H9 (cell line): ENCODE data around the gene BCL11B. TPM values are rescaled to one million over a fixed set of nuclear protein-coding genes. Genes with fewer than 3 reads are reported as not detected.
A peak's percentile ranks its signal among the peaks of the same experiment; 100 is the strongest.

ENCODE experiments used
- DNase-seq: peaks from one replicate; pipeline ENCODE4 v3.0.0-alpha.2; 2017
- H2AFZ ChIP-seq: one replicate; pipeline ENCODE4 v1.6.1; 2013; ENCODE audit warnings: mild to moderate bottlenecking, low read length, control low read depth, moderate library complexity
- H2AK5ac ChIP-seq: 2 replicates; pipeline ENCODE4 v1.6.1; 2013; ENCODE audit warnings: low read length, control low read depth, mixed read lengths; ENCODE audit not compliant: insufficient read length
- H2BK120ac ChIP-seq: one replicate; pipeline ENCODE4 v1.6.1; 2013; ENCODE audit warnings: low read depth, mild to moderate bottlenecking, low read length, control low read depth, inconsistent platforms; ENCODE audit not compliant: poor library complexity, severe bottlenecking
- H2BK12ac ChIP-seq: 2 replicates; pipeline ENCODE4 v1.6.1; 2013; ENCODE audit warnings: low read length, control low read depth, mixed read lengths, low read depth; ENCODE audit not compliant: insufficient read length
- H2BK15ac ChIP-seq: 2 replicates; pipeline ENCODE4 v1.6.1; 2013; ENCODE audit warnings: low read depth, low read length, control low read depth
- H2BK20ac ChIP-seq: one replicate; pipeline ENCODE4 v1.6.1; 2013; ENCODE audit warnings: low read depth, mild to moderate bottlenecking, low read length, control low read depth, inconsistent platforms; ENCODE audit not compliant: poor library complexity, severe bottlenecking
- H2BK5ac ChIP-seq: 2 replicates; pipeline ENCODE4 v1.6.1; 2013; ENCODE audit warnings: low read length, control low read depth, mixed read lengths; ENCODE audit not compliant: insufficient read length
- H3K14ac ChIP-seq: 2 replicates; pipeline ENCODE4 v1.6.1; 2013; ENCODE audit warnings: low read length, control low read depth; ENCODE audit not compliant: insufficient read depth
- H3K18ac ChIP-seq: 2 replicates; pipeline ENCODE4 v1.6.1; 2013; ENCODE audit warnings: low read depth, mild to moderate bottlenecking, mixed read lengths, low read length, control low read depth; ENCODE audit not compliant: insufficient read length
- H3K23ac ChIP-seq: 2 replicates; pipeline ENCODE4 v1.6.1; 2013; ENCODE audit warnings: low read length, control low read depth, mixed read lengths, low read depth; ENCODE audit not compliant: insufficient read length
- H3K23me2 ChIP-seq: 2 replicates; pipeline ENCODE4 v1.6.1; 2013; ENCODE audit warnings: low read depth, mild to moderate bottlenecking, mixed read lengths, low read length, control low read depth; ENCODE audit not compliant: insufficient read length, poor library complexity, severe bottlenecking
- H3K27ac ChIP-seq: 2 replicates; pipeline ENCODE4 v1.5.1; 2013; ENCODE audit warnings: low read length, control low read depth, mixed read lengths, low read depth; ENCODE audit not compliant: insufficient read length
- H3K27me3 ChIP-seq: 2 replicates; pipeline ENCODE4 v1.6.1; 2013; ENCODE audit warnings: low read length, control low read depth, inconsistent platforms; ENCODE audit not compliant: insufficient read depth
- H3K4ac ChIP-seq: 2 replicates; pipeline ENCODE4 v1.6.1; 2013; ENCODE audit warnings: low read depth, mild to moderate bottlenecking, control low read depth, inconsistent platforms, low read length, moderate library complexity
- H3K4me1 ChIP-seq: 2 replicates; pipeline ENCODE4 v1.6.1; 2013; ENCODE audit warnings: low read length, control low read depth, inconsistent platforms; ENCODE audit not compliant: insufficient read depth
- H3K4me2 ChIP-seq: 2 replicates; pipeline ENCODE4 v1.6.1; 2013; ENCODE audit warnings: low read length, control low read depth, mixed read lengths; ENCODE audit not compliant: insufficient read length, insufficient read depth
- H3K56ac ChIP-seq: 2 replicates; pipeline ENCODE4 v1.6.1; 2013; ENCODE audit warnings: low read depth, mild to moderate bottlenecking, mixed read lengths, low read length, control low read depth; ENCODE audit not compliant: insufficient read length
- H3K79me1 ChIP-seq: 2 replicates; pipeline ENCODE4 v1.6.1; 2013; ENCODE audit warnings: low read depth, mild to moderate bottlenecking, moderate library complexity, low read length, control low read depth, inconsistent platforms; ENCODE audit not compliant: insufficient read depth, poor library complexity, severe bottlenecking
- H3K79me2 ChIP-seq: 2 replicates; pipeline ENCODE4 v1.6.1; 2013; ENCODE audit warnings: low read length, control low read depth, inconsistent platforms; ENCODE audit not compliant: insufficient read depth
- H3K9ac ChIP-seq: 2 replicates; pipeline ENCODE4 v1.6.1; 2013; ENCODE audit warnings: low read length, control low read depth, mixed read lengths; ENCODE audit not compliant: insufficient read length; ENCODE audit errors: extremely low read depth
- H3K9me3 ChIP-seq: one replicate; pipeline ENCODE4 v1.6.1; 2013; ENCODE audit warnings: low read depth, low read length, inconsistent platforms; ENCODE audit not compliant: control insufficient read depth
- H3T11ph ChIP-seq: one replicate; pipeline ENCODE4 v1.6.1; 2013; ENCODE audit warnings: mild to moderate bottlenecking, low read length, control low read depth, inconsistent platforms
- H4K20me1 ChIP-seq: one replicate; pipeline ENCODE4 v1.6.1; 2013; ENCODE audit not compliant: control insufficient read depth, insufficient read length, insufficient read depth
- H4K5ac ChIP-seq: 2 replicates; pipeline ENCODE4 v1.6.1; 2013; ENCODE audit warnings: low read depth, mild to moderate bottlenecking, mixed read lengths, low read length, control low read depth; ENCODE audit not compliant: insufficient read length
- H4K8ac ChIP-seq: replicated peaks from 2 replicates; pipeline ENCODE4 v1.6.1; 2013; ENCODE audit warnings: low read length, control low read depth, mixed read lengths, low read depth; ENCODE audit not compliant: insufficient read length
- H4K91ac ChIP-seq: 2 replicates; pipeline ENCODE4 v1.6.1; 2013; ENCODE audit warnings: low read depth, mild to moderate bottlenecking, moderate library complexity, mixed read lengths, low read length, control low read depth; ENCODE audit not compliant: insufficient read length
- H3K27ac Mint-ChIP-seq, 3 experiments: 2 replicates in 2 of 3; 3 replicates in 1 of 3; pipeline ENCODE4 v1.8.0; 2020 to 2021; ENCODE audit warnings: mixed read lengths in 3 of 3, mild to moderate bottlenecking in 1 of 3, moderate library complexity in 1 of 3
- H3K27me3 Mint-ChIP-seq: 2 replicates; pipeline ENCODE4 v1.8.0; 2021; ENCODE audit warnings: low read depth, mild to moderate bottlenecking, moderate library complexity, mixed read lengths
- H3K36me3 Mint-ChIP-seq, 3 experiments: 2 replicates in 2 of 3; 3 replicates in 1 of 3; pipeline ENCODE4 v1.8.0; 2020 to 2021; ENCODE audit warnings: low read depth in 3 of 3, mixed read lengths in 3 of 3; ENCODE audit not compliant: insufficient read depth in 1 of 3
- H3K4me1 Mint-ChIP-seq, 2 experiments: 2 replicates each; pipeline ENCODE4 v1.8.0; 2020; ENCODE audit warnings: mixed read lengths in 2 of 2
- H3K4me3 Mint-ChIP-seq, 2 experiments: 2 replicates in 1 of 2; 3 replicates in 1 of 2; pipeline ENCODE4 v1.8.0; 2020 to 2021; ENCODE audit warnings: mild to moderate bottlenecking in 2 of 2, mixed read lengths in 2 of 2, moderate library complexity in 1 of 2
- H3K9me3 Mint-ChIP-seq, 2 experiments: 2 replicates in 1 of 2; 3 replicates in 1 of 2; pipeline ENCODE4 v1.8.0; 2020; ENCODE audit warnings: mild to moderate bottlenecking in 2 of 2, mixed read lengths in 2 of 2, moderate library complexity in 1 of 2
- CTCF ChIP-seq: fragments of 200-600 bp; sonication (generic); conservative IDR thresholded peaks from 3 replicates; pipeline ENCODE4 v1.8.0; 2021; ENCODE audit warnings: antibody characterized with exemption, mild to moderate bottlenecking
- WGBS: extraction: QIAGEN DNeasy Blood & Tissue Kit; methylation state at CpG from one replicate; pipeline ENCODE4 v1.1.7; 2013; ENCODE audit warnings: missing lambda C conversion rate, low lambda C conversion rate, mixed read lengths; ENCODE audit not compliant: insufficient read length; ENCODE audit errors: extremely low coverage; 5-methylcytosine and 5-hydroxymethylcytosine counted together
- total RNA-seq: library from RNA; stranded (reverse); gene quantifications from 2 replicates; pipeline ENCODE4 v1.2.1, GENCODE V29; 2021

BCL11B gene
- total RNA-seq, 1 experiment from 2014 or later, result 4.9 TPM

GRCh38 chr14:99255621-99256482 lies 16.1 kb downstream of the BCL11B start:
- Mint-ChIP-seq H3K9me3 (no peaks in the 10 kb centered on the region), H3K4me3 (no peak overlapping the region), H3K27ac (peak overlapping the region in 1 of 3 experiments; percentile 79; a peak in 1 of 7 replicates), H3K36me3 (peaks cover 0 to 9% (median 1%) of the 10 kb centered on the region in 3 experiments; a peak in 2 of 7 replicates), H3K27me3 (no peaks in the 10 kb centered on the region), H3K4me1 (peaks cover 45 to 50% of the 10 kb centered on the region in 2 experiments)
- Histone ChIP-seq H3K79me1 (no peaks in the 10 kb centered on the region), H3K4me2 (no peak overlapping the region), H2BK120ac (no peak overlapping the region), H2BK15ac (no peak overlapping the region), H2AK5ac (no peak overlapping the region), H3K9ac (no peak overlapping the region), H3K23ac (no peak overlapping the region), H2BK12ac (no peak overlapping the region), H2AFZ (no peak overlapping the region), H4K91ac (no peak overlapping the region), H3K79me2 (peaks cover 5% of the 10 kb centered on the region; the same call in 1 of the 2 replicates), H2BK5ac (no peak overlapping the region), H3K18ac (no peak overlapping the region), H4K20me1 (peaks cover 2% of the 10 kb centered on the region), H3K23me2 (no peaks in the 10 kb centered on the region), H3K14ac (no peak overlapping the region), H3K9me3 (no peaks in the 10 kb centered on the region), H4K8ac (no peak overlapping the region), H3T11ph (no peak overlapping the region), H3K56ac (no peak overlapping the region), H4K5ac (no peak overlapping the region), H3K4ac (no peak overlapping the region), H3K27ac (no peak overlapping the region), H2BK20ac (no peak overlapping the region), H3K27me3 (no peaks in the 10 kb centered on the region), H3K4me1 (peaks cover 6% of the 10 kb centered on the region)
- TF ChIP-seq CTCF, result no peak
- no peak for DNase-seq
- whole genome bisulfite sequencing, result no CpG with 5 or more reads among the region's 19 CpGs
